ENCODE measurements around the gene APOBEC3H.

Gene APOBEC3H

GRCh38 chr22:39120983-39121382 is 23.9 kb downstream of the APOBEC3H start:
- H3K36me3 ChIP-seq (ENCODE audit: control insufficient read depth, insufficient read depth, low read length): no peaks in the 10 kb centered on the region
- no peak overlapping the region for H3K4me3 ChIP-seq (ENCODE audit: low read depth, low read length)
- no peaks in the 10 kb centered on the region for H3K9me3 ChIP-seq (ENCODE audit: control insufficient read depth, insufficient read depth, low read length)
- no peak overlapping the region for H3K9ac ChIP-seq (ENCODE audit: low read depth, low read length)
- H3K4me1 ChIP-seq (ENCODE audit: control insufficient read depth, insufficient read depth, low read length): peaks cover 8% of the 10 kb centered on the region
- H3K27me3 ChIP-seq (ENCODE audit: control insufficient read depth, insufficient read depth, low read length): peaks cover 2% of the 10 kb centered on the region

GRCh38 chr22:39122772-39123470 is 25.9 kb downstream of the APOBEC3H start:
- no peaks in the 10 kb centered on the region for H3K36me3 ChIP-seq (ENCODE audit: control insufficient read depth, insufficient read depth, low read length)
- H3K27me3 ChIP-seq (ENCODE audit: control insufficient read depth, insufficient read depth, low read length): no peaks in the 10 kb centered on the region
- H3K4me3 ChIP-seq (ENCODE audit: low read depth, low read length): no peak overlapping the region
- H3K4me1 ChIP-seq (ENCODE audit: control insufficient read depth, insufficient read depth, low read length): peaks cover under 1% of the 10 kb centered on the region
- H3K9ac ChIP-seq (ENCODE audit: low read depth, low read length): no peak overlapping the region
- no peaks in the 10 kb centered on the region for H3K9me3 ChIP-seq (ENCODE audit: control insufficient read depth, insufficient read depth, low read length)

- Histone ChIP-seq H3K36me3 (ENCODE audit: control insufficient read depth, insufficient read depth, low read length) (no peaks in the 10 kb centered on the region), H3K9ac (ENCODE audit: low read depth, low read length) (no peak overlapping the region), H3K4me3 (ENCODE audit: low read depth, low read length) (peak overlapping the region; percentile 22), H3K27me3 (ENCODE audit: control insufficient read depth, insufficient read depth, low read length) (no peaks in the 10 kb centered on the region), H3K9me3 (ENCODE audit: control insufficient read depth, insufficient read depth, low read length) (no peaks in the 10 kb centered on the region), H3K4me1 (ENCODE audit: control insufficient read depth, insufficient read depth, low read length) (no peaks in the 10 kb centered on the region)
These were observed 26.9 kb downstream of the APOBEC3H start for GRCh38 chr22:39123751-39124581.

GRCh38 chr22:39125622-39126021 is 28.6 kb downstream of the APOBEC3H start:
- Histone ChIP-seq H3K9me3 (ENCODE audit: control insufficient read depth, insufficient read depth, low read length) (no peaks in the 10 kb centered on the region), H3K27me3 (ENCODE audit: control insufficient read depth, insufficient read depth, low read length) (no peaks in the 10 kb centered on the region), H3K4me1 (ENCODE audit: control insufficient read depth, insufficient read depth, low read length) (no peaks in the 10 kb centered on the region), H3K4me3 (ENCODE audit: low read depth, low read length) (no peak overlapping the region), H3K9ac (ENCODE audit: low read depth, low read length) (no peak overlapping the region), H3K36me3 (ENCODE audit: control insufficient read depth, insufficient read depth, low read length) (no peaks in the 10 kb centered on the region)

GRCh38 chr22:39128508-39128907 is 31.5 kb downstream of the APOBEC3H start:
- Histone ChIP-seq H3K4me1 (ENCODE audit: control insufficient read depth, insufficient read depth, low read length) (peaks cover 4% of the 10 kb centered on the region), H3K9ac (ENCODE audit: low read depth, low read length) (no peak overlapping the region), H3K27me3 (ENCODE audit: control insufficient read depth, insufficient read depth, low read length) (no peaks in the 10 kb centered on the region), H3K9me3 (ENCODE audit: control insufficient read depth, insufficient read depth, low read length) (no peaks in the 10 kb centered on the region), H3K4me3 (ENCODE audit: low read depth, low read length) (no peak overlapping the region), H3K36me3 (ENCODE audit: control insufficient read depth, insufficient read depth, low read length) (no peaks in the 10 kb centered on the region)

GRCh38 chr22:39129081-39129480 is 32.0 kb downstream of the APOBEC3H start:
- H3K4me1 ChIP-seq (ENCODE audit: control insufficient read depth, insufficient read depth, low read length): peaks cover 4% of the 10 kb centered on the region
- H3K4me3 ChIP-seq (ENCODE audit: low read depth, low read length): no peak overlapping the region
- no peaks in the 10 kb centered on the region for H3K36me3 ChIP-seq (ENCODE audit: control insufficient read depth, insufficient read depth, low read length)
- no peaks in the 10 kb centered on the region for H3K9me3 ChIP-seq (ENCODE audit: control insufficient read depth, insufficient read depth, low read length)
- H3K9ac ChIP-seq (ENCODE audit: low read depth, low read length): no peak overlapping the region
- H3K27me3 ChIP-seq (ENCODE audit: control insufficient read depth, insufficient read depth, low read length): no peaks in the 10 kb centered on the region

- no peaks in the 10 kb centered on the region for H3K36me3 ChIP-seq (ENCODE audit: control insufficient read depth, insufficient read depth, low read length)
- H3K9ac ChIP-seq (ENCODE audit: low read depth, low read length): no peak overlapping the region
- H3K4me1 ChIP-seq (ENCODE audit: control insufficient read depth, insufficient read depth, low read length): peaks cover 4% of the 10 kb centered on the region
- H3K27me3 ChIP-seq (ENCODE audit: control insufficient read depth, insufficient read depth, low read length): no peaks in the 10 kb centered on the region
- no peaks in the 10 kb centered on the region for H3K9me3 ChIP-seq (ENCODE audit: control insufficient read depth, insufficient read depth, low read length)
- H3K4me3 ChIP-seq (ENCODE audit: low read depth, low read length): no peak overlapping the region
These were observed 32.7 kb downstream of the APOBEC3H start for GRCh38 chr22:39129746-39130145.

- no peaks in the 10 kb centered on the region for H3K27me3 ChIP-seq (ENCODE audit: control insufficient read depth, insufficient read depth, low read length)
- H3K4me1 ChIP-seq (ENCODE audit: control insufficient read depth, insufficient read depth, low read length): peaks cover 4% of the 10 kb centered on the region
- H3K4me3 ChIP-seq (ENCODE audit: low read depth, low read length): no peak overlapping the region
- H3K36me3 ChIP-seq (ENCODE audit: control insufficient read depth, insufficient read depth, low read length): no peaks in the 10 kb centered on the region
- H3K9me3 ChIP-seq (ENCODE audit: control insufficient read depth, insufficient read depth, low read length): no peaks in the 10 kb centered on the region
- H3K9ac ChIP-seq (ENCODE audit: low read depth, low read length): no peak overlapping the region
These were observed 33.2 kb downstream of the APOBEC3H start for GRCh38 chr22:39130152-39130704.

GRCh38 chr22:39130892-39131855 is 34.1 kb downstream of the APOBEC3H start:
- Histone ChIP-seq H3K36me3 (ENCODE audit: control insufficient read depth, insufficient read depth, low read length) (no peaks in the 10 kb centered on the region), H3K4me1 (ENCODE audit: control insufficient read depth, insufficient read depth, low read length) (peaks cover 8% of the 10 kb centered on the region), H3K4me3 (ENCODE audit: low read depth, low read length) (no peak overlapping the region), H3K27me3 (ENCODE audit: control insufficient read depth, insufficient read depth, low read length) (no peaks in the 10 kb centered on the region), H3K9me3 (ENCODE audit: control insufficient read depth, insufficient read depth, low read length) (no peaks in the 10 kb centered on the region), H3K9ac (ENCODE audit: low read depth, low read length) (no peak overlapping the region)

GRCh38 chr22:39132281-39132680 is 35.2 kb downstream of the APOBEC3H start:
- Histone ChIP-seq H3K4me3 (ENCODE audit: low read depth, low read length) (no peak overlapping the region), H3K36me3 (ENCODE audit: control insufficient read depth, insufficient read depth, low read length) (no peaks in the 10 kb centered on the region), H3K4me1 (ENCODE audit: control insufficient read depth, insufficient read depth, low read length) (peaks cover 8% of the 10 kb centered on the region), H3K27me3 (ENCODE audit: control insufficient read depth, insufficient read depth, low read length) (no peaks in the 10 kb centered on the region), H3K9me3 (ENCODE audit: control insufficient read depth, insufficient read depth, low read length) (no peaks in the 10 kb centered on the region), H3K9ac (ENCODE audit: low read depth, low read length) (peak overlapping the region; percentile 37)

GRCh38 chr22:39132871-39133524 is 36.0 kb downstream of the APOBEC3H start:
- no peak overlapping the region for H3K9ac ChIP-seq (ENCODE audit: low read depth, low read length)
- H3K9me3 ChIP-seq (ENCODE audit: control insufficient read depth, insufficient read depth, low read length): no peaks in the 10 kb centered on the region
- peaks cover 8% of the 10 kb centered on the region for H3K4me1 ChIP-seq (ENCODE audit: control insufficient read depth, insufficient read depth, low read length)
- H3K36me3 ChIP-seq (ENCODE audit: control insufficient read depth, insufficient read depth, low read length): no peaks in the 10 kb centered on the region
- H3K27me3 ChIP-seq (ENCODE audit: control insufficient read depth, insufficient read depth, low read length): no peaks in the 10 kb centered on the region
- H3K4me3 ChIP-seq (ENCODE audit: low read depth, low read length): no peak overlapping the region

All from iPS-15b (cell line).